HEK293 (cell line): Measurements from ENCODE around the gene RAB20.

Experiments
- CTCF ChIA-PET: fragments of 350-600 bp; formaldehyde crosslinking; extraction: SDS; loops from one replicate; lab custom pipeline; 2021; ENCODE audit warnings: antibody characterized with exemption; lab: Yijun Ruan, JAX
- POLR2A ChIA-PET: fragments of 300-600 bp; formaldehyde crosslinking; extraction: SDS; loops from one replicate; lab custom pipeline; 2020; ENCODE audit warnings: antibody characterized with exemption, inconsistent platforms; lab: Yijun Ruan, JAX
- H3K27ac ChIP-seq: fragments of 200-500 bp; sonication (Bioruptor generic); 2 replicates; pipeline ENCODE4 v1.5.1; 2014; ENCODE audit warnings: low read depth, low read length, control low read depth, inconsistent platforms; ENCODE audit errors: extremely low read depth
- H3K36me3 ChIP-seq, 2 experiments: fragments of 200-500 bp in 1 of 2; sonication (Bioruptor generic) in 1 of 2; 1 replicate in 1 of 2; 2 replicates in 1 of 2; pipeline ENCODE4 v1.5.1; 2014 to 2017; ENCODE audit warnings: inconsistent platforms in 2 of 2, low read length in 2 of 2; ENCODE audit not compliant: control insufficient read depth in 2 of 2, insufficient read depth in 1 of 2
- H3K4me1 ChIP-seq: fragments of 200-500 bp; sonication (Bioruptor generic); 2 replicates; pipeline ENCODE4 v1.5.1; 2014; ENCODE audit warnings: mild to moderate bottlenecking, low read length, inconsistent platforms; ENCODE audit not compliant: control insufficient read depth, insufficient read depth
- H3K4me3 ChIP-seq: 2 replicates; pipeline ENCODE4 v1.5.1; 2011; ENCODE audit warnings: low read depth, mild to moderate bottlenecking, control low read depth, low read length, moderate library complexity
- H3K9me3 ChIP-seq: fragments of 200-500 bp; sonication (Bioruptor generic); 2 replicates; pipeline ENCODE4 v1.5.1; 2014; ENCODE audit warnings: low read depth, low read length, inconsistent platforms; ENCODE audit not compliant: control insufficient read depth, insufficient read depth
- HOXD13 ChIP-seq: sonication (generic); formaldehyde crosslinking; IDR thresholded peaks from 2 replicates; pipeline ENCODE4 v1.8.0; 2022; ENCODE audit warnings: missing genetic modification reagents, borderline replicate concordance
- OSR2 ChIP-seq: fragments of 450-650 bp; formaldehyde crosslinking; IDR thresholded peaks from 2 replicates; pipeline ENCODE4 v1.5.1; 2016; ENCODE audit warnings: missing biosample characterization, missing genetic modification characterization
- PRDM1 ChIP-seq: fragments of 450-650 bp; formaldehyde crosslinking; IDR thresholded peaks from 2 replicates; pipeline ENCODE4; 2016; ENCODE audit warnings: missing biosample characterization, missing genetic modification characterization
- SP7 ChIP-seq: fragments of 450-650 bp; formaldehyde crosslinking; IDR thresholded peaks from 2 replicates; pipeline ENCODE4 v1.5.1; 2016; ENCODE audit warnings: missing biosample characterization, missing genetic modification characterization
- WT1 ChIP-seq: fragments of 450-650 bp; formaldehyde crosslinking; IDR thresholded peaks from 2 replicates; pipeline ENCODE4 v1.5.1; 2016; ENCODE audit warnings: missing biosample characterization, missing genetic modification characterization
- ZBTB20 ChIP-seq: fragments of 450-650 bp; formaldehyde crosslinking; IDR thresholded peaks from 2 replicates; pipeline ENCODE4 v1.5.1; 2016; ENCODE audit warnings: missing biosample characterization, missing genetic modification characterization
- ZBTB6 ChIP-seq: fragments of 450-650 bp; formaldehyde crosslinking; IDR thresholded peaks from 2 replicates; pipeline ENCODE4 v1.5.1; 2017; ENCODE audit warnings: missing biosample characterization, missing genetic modification characterization
- ZFHX2 ChIP-seq: fragments of 450-650 bp; formaldehyde crosslinking; conservative IDR thresholded peaks from 2 replicates; pipeline ENCODE4 v1.5.1; 2016; ENCODE audit warnings: missing biosample characterization, missing genetic modification characterization
- ZNF112 ChIP-seq: fragments of 450-650 bp; formaldehyde crosslinking; IDR thresholded peaks from 2 replicates; pipeline ENCODE4 v1.5.0; 2017; ENCODE audit warnings: missing biosample characterization, missing genetic modification characterization
- ZNF19 ChIP-seq: fragments of 450-650 bp; formaldehyde crosslinking; IDR thresholded peaks from 2 replicates; pipeline ENCODE4; 2016; ENCODE audit warnings: missing biosample characterization, missing genetic modification characterization, low read depth
- ZNF221 ChIP-seq: fragments of 450-650 bp; formaldehyde crosslinking; IDR thresholded peaks from 2 replicates; pipeline ENCODE4 v1.5.1; 2017; ENCODE audit warnings: missing biosample characterization, missing genetic modification characterization, borderline replicate concordance
- ZNF248 ChIP-seq: fragments of 450-650 bp; formaldehyde crosslinking; IDR thresholded peaks from 2 replicates; pipeline ENCODE4 v1.5.1; 2017; ENCODE audit warnings: missing biosample characterization, missing genetic modification characterization
- ZNF274 ChIP-seq, 2 experiments: fragments of 200-500 bp in 1 of 2; fragments of 450-650 bp in 1 of 2; sonication (Bioruptor generic) in 1 of 2; formaldehyde crosslinking in 1 of 2; IDR thresholded peaks; 2 replicates each; pipeline versions ENCODE4 v1.5.1 to v1.6.1; 2014 to 2016; ENCODE audit warnings: borderline replicate concordance in 1 of 2, inconsistent platforms in 1 of 2, low read length in 1 of 2, missing biosample characterization in 1 of 2, missing genetic modification characterization in 1 of 2
- ZNF37A ChIP-seq: fragments of 450-650 bp; IDR thresholded peaks from 2 replicates; pipeline ENCODE4 v1.5.1; 2018; ENCODE audit warnings: missing biosample characterization, missing genetic modification characterization
- ZNF404 ChIP-seq: fragments of 450-650 bp; formaldehyde crosslinking; IDR thresholded peaks from 2 replicates; pipeline ENCODE4 v1.5.1; 2017; ENCODE audit warnings: missing biosample characterization, missing genetic modification characterization
- ZNF501 ChIP-seq: fragments of 450-650 bp; formaldehyde crosslinking; IDR thresholded peaks from 2 replicates; pipeline ENCODE4 v1.5.1; 2016; ENCODE audit warnings: missing biosample characterization, missing genetic modification characterization
- ZNF549 ChIP-seq: fragments of 450-650 bp; IDR thresholded peaks from 2 replicates; pipeline ENCODE4 v1.5.1; 2018; ENCODE audit warnings: missing biosample characterization, missing genetic modification characterization, mild to moderate bottlenecking, inconsistent platforms, moderate library complexity
- ZNF558 ChIP-seq: fragments of 450-650 bp; formaldehyde crosslinking; IDR thresholded peaks from 2 replicates; pipeline ENCODE4 v1.5.1; 2016; ENCODE audit warnings: missing biosample characterization, missing genetic modification characterization
- ZNF610 ChIP-seq: fragments of 450-650 bp; formaldehyde crosslinking; IDR thresholded peaks from 2 replicates; pipeline ENCODE4 v1.5.1; 2016; ENCODE audit warnings: missing biosample characterization, missing genetic modification characterization, borderline replicate concordance
- ZNF76 ChIP-seq: fragments of 450-650 bp; formaldehyde crosslinking; IDR thresholded peaks from 2 replicates; pipeline ENCODE4; 2016; ENCODE audit warnings: low read depth, missing biosample characterization, missing genetic modification characterization, borderline replicate concordance
- ZSCAN30 ChIP-seq: fragments of 450-650 bp; IDR thresholded peaks from 2 replicates; pipeline ENCODE4 v1.5.1; 2018; ENCODE audit warnings: missing biosample characterization, mild to moderate bottlenecking, missing genetic modification characterization, moderate library complexity
- TF ChIP-seq, protein P1 (sequence below): fragments of 450-650 bp; formaldehyde crosslinking; IDR thresholded peaks from 2 replicates; pipeline ENCODE4 v1.5.1; 2017; ENCODE audit warnings: missing biosample characterization, missing genetic modification characterization
- TF ChIP-seq, protein P2 (sequence below): fragments of 450-650 bp; formaldehyde crosslinking; IDR thresholded peaks from 2 replicates; pipeline ENCODE4 v1.5.1; 2016; ENCODE audit warnings: missing biosample characterization, missing genetic modification characterization
- TF ChIP-seq, protein P3 (sequence below): fragments of 450-650 bp; formaldehyde crosslinking; IDR thresholded peaks from 2 replicates; pipeline ENCODE4 v1.5.1; 2017; ENCODE audit warnings: missing biosample characterization, missing genetic modification characterization

RAB20 gene

GRCh38 chr13:110565296-110565695, 3.8 kb upstream of the RAB20 start (continued):
- TF ChIP-seq WT1 (tag by site-specific recombination) (peak; percentile 46; the same call in 1 of the 2 replicates), ZNF558 (no peak), OSR2 (tag by site-specific recombination) (peak; percentile 54; the same call in 1 of the 2 replicates), ZSCAN30 (tag by site-specific recombination) (0 out of 2 replicates have a peak, but pooled peaks have one; percentile 25), ZBTB6 (tag by site-specific recombination) (no peak), SP7 (tag by site-specific recombination) (0 out of 2 replicates have a peak, but pooled peaks have one; percentile 57), ZNF501 (tag by site-specific recombination) (no peak), ZNF610 (tag by site-specific recombination) (peak; percentile 21; the same call in 1 of the 2 replicates), PRDM1 (tag by site-specific recombination) (no peak)

DNA sequence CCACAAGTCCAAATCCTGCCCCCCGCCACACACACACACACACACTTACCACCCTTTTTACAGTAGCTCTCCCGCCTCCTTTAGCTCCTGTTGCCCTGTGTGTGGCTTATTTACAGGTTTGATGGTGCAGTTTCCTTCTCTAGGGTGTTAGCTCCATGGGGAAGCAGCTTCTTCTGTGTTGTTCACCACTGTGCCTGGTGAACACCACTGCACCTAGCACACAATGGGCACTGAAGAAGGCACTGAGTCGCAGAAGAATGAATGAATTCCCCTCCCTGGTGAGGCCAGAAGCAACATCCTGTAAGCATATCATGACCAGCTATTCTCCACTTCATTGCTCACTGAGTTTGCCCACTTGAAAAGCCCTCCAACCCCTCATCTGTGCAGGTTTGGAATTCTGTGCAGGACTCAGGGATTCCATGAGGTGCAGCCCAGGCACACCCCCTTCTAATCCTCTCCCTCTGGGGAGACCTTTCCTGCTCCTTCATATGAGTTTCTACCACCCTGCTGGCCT, 3.0 kb upstream of the RAB20 start:
- Histone ChIP-seq H3K4me3 (no peak overlapping the region), H3K36me3 (no peaks in the 10 kb centered on the region), H3K4me1 (peaks cover 6% of the 10 kb centered on the region; the same call in 1 of the 2 replicates), H3K27ac (no peak overlapping the region), H3K9me3 (no peaks in the 10 kb centered on the region)
- CTCF ChIA-PET: interaction anchor here (0.7 to 0.8 kb wide), 2 partner anchors 22 to 177 kb away, joined by 3 read pairs; no protein-coding TSS in a partner anchor
- POLR2A ChIA-PET: no interaction called here
- no peak for TF ChIP-seq ZNF76 (tag by site-specific recombination)
- TF ChIP-seq, protein P1, sequence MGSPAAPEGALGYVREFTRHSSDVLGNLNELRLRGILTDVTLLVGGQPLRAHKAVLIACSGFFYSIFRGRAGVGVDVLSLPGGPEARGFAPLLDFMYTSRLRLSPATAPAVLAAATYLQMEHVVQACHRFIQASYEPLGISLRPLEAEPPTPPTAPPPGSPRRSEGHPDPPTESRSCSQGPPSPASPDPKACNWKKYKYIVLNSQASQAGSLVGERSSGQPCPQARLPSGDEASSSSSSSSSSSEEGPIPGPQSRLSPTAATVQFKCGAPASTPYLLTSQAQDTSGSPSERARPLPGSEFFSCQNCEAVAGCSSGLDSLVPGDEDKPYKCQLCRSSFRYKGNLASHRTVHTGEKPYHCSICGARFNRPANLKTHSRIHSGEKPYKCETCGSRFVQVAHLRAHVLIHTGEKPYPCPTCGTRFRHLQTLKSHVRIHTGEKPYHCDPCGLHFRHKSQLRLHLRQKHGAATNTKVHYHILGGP (tag by site-specific recombination): no peak
- no peak for TF ChIP-seq ZNF112 (tag by site-specific recombination)
- TF ChIP-seq ZNF19: no peak
- TF ChIP-seq, protein P2, sequence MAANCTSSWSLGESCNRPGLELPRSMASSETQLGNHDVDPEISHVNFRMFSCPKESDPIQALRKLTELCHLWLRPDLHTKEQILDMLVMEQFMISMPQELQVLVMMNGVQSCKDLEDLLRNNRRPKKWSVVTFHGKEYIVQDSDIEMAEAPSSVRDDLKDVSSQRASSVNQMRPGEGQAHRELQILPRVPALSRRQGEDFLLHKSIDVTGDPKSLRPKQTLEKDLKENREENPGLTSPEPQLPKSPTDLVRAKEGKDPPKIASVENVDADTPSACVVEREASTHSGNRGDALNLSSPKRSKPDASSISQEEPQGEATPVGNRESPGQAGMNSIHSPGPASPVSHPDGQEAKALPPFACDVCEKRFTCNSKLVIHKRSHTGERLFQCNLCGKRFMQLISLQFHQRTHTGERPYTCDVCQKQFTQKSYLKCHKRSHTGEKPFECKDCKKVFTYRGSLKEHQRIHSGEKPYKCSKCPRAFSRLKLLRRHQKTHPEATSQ (tag by site-specific recombination): no peak
- no peak for TF ChIP-seq HOXD13 (CRISPR knock-in tag)
- TF ChIP-seq ZNF221 (tag by site-specific recombination): no peak
- TF ChIP-seq ZNF274 (IDR thresholded peaks at IDR 0.05; ENCODE audit: low read length): no peak
- no peak for TF ChIP-seq ZNF274 (tag by site-specific recombination; IDR thresholded peaks at IDR 0.05; ENCODE audit: borderline replicate concordance)
- TF ChIP-seq ZFHX2 (tag by site-specific recombination): no peak
- TF ChIP-seq, protein P3, sequence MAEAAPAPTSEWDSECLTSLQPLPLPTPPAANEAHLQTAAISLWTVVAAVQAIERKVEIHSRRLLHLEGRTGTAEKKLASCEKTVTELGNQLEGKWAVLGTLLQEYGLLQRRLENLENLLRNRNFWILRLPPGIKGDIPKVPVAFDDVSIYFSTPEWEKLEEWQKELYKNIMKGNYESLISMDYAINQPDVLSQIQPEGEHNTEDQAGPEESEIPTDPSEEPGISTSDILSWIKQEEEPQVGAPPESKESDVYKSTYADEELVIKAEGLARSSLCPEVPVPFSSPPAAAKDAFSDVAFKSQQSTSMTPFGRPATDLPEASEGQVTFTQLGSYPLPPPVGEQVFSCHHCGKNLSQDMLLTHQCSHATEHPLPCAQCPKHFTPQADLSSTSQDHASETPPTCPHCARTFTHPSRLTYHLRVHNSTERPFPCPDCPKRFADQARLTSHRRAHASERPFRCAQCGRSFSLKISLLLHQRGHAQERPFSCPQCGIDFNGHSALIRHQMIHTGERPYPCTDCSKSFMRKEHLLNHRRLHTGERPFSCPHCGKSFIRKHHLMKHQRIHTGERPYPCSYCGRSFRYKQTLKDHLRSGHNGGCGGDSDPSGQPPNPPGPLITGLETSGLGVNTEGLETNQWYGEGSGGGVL (tag by site-specific recombination): no peak
- no peak for TF ChIP-seq ZBTB20 (tag by site-specific recombination)
- TF ChIP-seq ZNF549 (tag by site-specific recombination): no peak
- no peak for TF ChIP-seq ZNF248
- TF ChIP-seq ZNF404 (tag by site-specific recombination): no peak
- no peak for TF ChIP-seq ZNF37A
- TF ChIP-seq, all 188 proteins: peak for 0
